Cardiac fibroblast (primary cell): ENCODE results near the gene NDNF.

Experiments
- DNase-seq, 2 donors: peaks; one replicate each; pipeline versions ENCODE4 v3.0.0 to v3.0.0-alpha.2; 2010; ENCODE audit warnings: low read depth in 2 of 2
- H3K4me3 ChIP-seq, 2 donors: replicated peaks in 1 of 2; 1 replicate in 1 of 2; 2 replicates in 1 of 2; pipeline ENCODE4 v1.5.1; 2011; ENCODE audit warnings: low read depth in 2 of 2, low read length in 2 of 2, mild to moderate bottlenecking in 2 of 2, moderate library complexity in 1 of 2
- CTCF ChIP-seq: IDR thresholded peaks from one replicate; pipeline ENCODE4 v1.5.1; 2011; ENCODE audit warnings: low read depth, mild to moderate bottlenecking, low read length, inconsistent platforms

Gene NDNF

GRCh38 chr4:121073004-121073435 is 685 bp upstream of the NDNF start:
- H3K4me3 ChIP-seq, result peak overlapping the region; percentile 29 to 48
- DNase-seq, result no peak
- no peak for TF ChIP-seq CTCF

- no peak for TF ChIP-seq CTCF
- peak overlapping the region; percentile 43 to 48 for H3K4me3 ChIP-seq
These were observed 603 bp downstream of the NDNF start for GRCh38 chr4:121071640-121072223.

GRCh38 chr4:121070696-121071639 is 1.4 kb downstream of the NDNF start:
- DNase-seq, result peak; percentile 28 to 36
- H3K4me3 ChIP-seq, result peak overlapping the region; percentile 26 to 32

More at GRCh38 chr4:121071640-121072223, 603 bp downstream of the NDNF start:
- DNase-seq, result no peak

GRCh38 chr4:121070274-121070673 is 2.1 kb downstream of the NDNF start:
- DNase-seq, result no peak
- no peak for TF ChIP-seq CTCF
- H3K4me3 ChIP-seq, result no peak overlapping the region

More at GRCh38 chr4:121070696-121071639, 1.4 kb downstream of the NDNF start:
- TF ChIP-seq CTCF, result peak; percentile 44

GRCh38 chr4:121069430-121069829 is 2.9 kb downstream of the NDNF start:
- H3K4me3 ChIP-seq, result no peak overlapping the region
- no peak for TF ChIP-seq CTCF
- DNase-seq, result no peak

GRCh38 chr4:121064482-121064881 is 7.9 kb downstream of the NDNF start:
- no peak for TF ChIP-seq CTCF
- H3K4me3 ChIP-seq, result no peak overlapping the region
- DNase-seq, result no peak
